Esophagus squamous epithelium (tissue), 4 donors: ENCODE data around the gene ETV7.

Experiments used
- CTCF ChIP-seq, 6 experiments: fragments of 450-650 bp in 4 of 6; fragments of 200-600 bp in 2 of 6; sonication (generic) in 2 of 6; IDR thresholded peaks; one replicate each; pipeline ENCODE4 v1.5.1; 2016 to 2019; ENCODE audit warnings: antibody characterized with exemption in 6 of 6, mild to moderate bottlenecking in 4 of 6, moderate library complexity in 4 of 6
- POLR2A ChIP-seq, 4 donors: fragments of 450-650 bp; IDR thresholded peaks; one replicate each; pipeline ENCODE4 v1.6.1; 2017; ENCODE audit warnings: antibody characterized with exemption in 4 of 4, mild to moderate bottlenecking in 4 of 4, moderate library complexity in 3 of 4

- no peak for TF ChIP-seq CTCF (IDR thresholded peaks at IDR 0.05)
- TF ChIP-seq POLR2A (IDR thresholded peaks at IDR 0.05): no peak
Observed at GRCh38 chr6:36374972-36375371, 12.5 kb downstream of the ETV7 start.
